Right hindlimb (tissue), 1 donor: ENCODE data around the gene TNRC18.
"Not testable (repeated sequence)": the region's sequence is repeated elsewhere in the genome, so short reads cannot be mapped to it uniquely, and the experiment has no call there.

ENCODE experiments used
- DNase-seq: peaks from one replicate; pipeline ENCODE4 v3.0.0-alpha.2; 2018

The TNRC18 gene

GRCh38 chr7:5370454-5371353 is 52.9 kb downstream of the TNRC18 start:
- DNase-seq = no peak

- DNase-seq = no peak
These were observed 56.0 kb downstream of the TNRC18 start for GRCh38 chr7:5367661-5368060.

GRCh38 chr7:5365976-5366625 is 57.5 kb downstream of the TNRC18 start:
- DNase-seq = peak; percentile 80

GRCh38 chr7:5363729-5364128 is 59.9 kb downstream of the TNRC18 start:
- DNase-seq = no peak

GRCh38 chr7:5362466-5362865 is 61.2 kb downstream of the TNRC18 start:
- DNase-seq = no peak

- DNase-seq = no peak
These were observed 62.0 kb downstream of the TNRC18 start for GRCh38 chr7:5361446-5362127.

GRCh38 chr7:5360971-5361370 is 62.7 kb downstream of the TNRC18 start:
- DNase-seq = no peak

GRCh38 chr7:5360451-5360850 is 63.2 kb downstream of the TNRC18 start:
- DNase-seq = no peak

- DNase-seq = not testable (repeated sequence)
These were observed 63.6 kb downstream of the TNRC18 start for GRCh38 chr7:5360021-5360420.

- no peak for DNase-seq
These were observed 64.3 kb downstream of the TNRC18 start for GRCh38 chr7:5359344-5359743.

- DNase-seq = no peak
These were observed 65.7 kb downstream of the TNRC18 start for GRCh38 chr7:5357951-5358350.

- no peak for DNase-seq
These were observed 66.9 kb downstream of the TNRC18 start for GRCh38 chr7:5356751-5357119.

- no peak for DNase-seq
These were observed 69.0 kb downstream of the TNRC18 start for GRCh38 chr7:5354460-5355232.

- DNase-seq = no peak
These were observed 71.1 kb downstream of the TNRC18 start for GRCh38 chr7:5352440-5353010.

GRCh38 chr7:5351507-5352265 is 71.9 kb downstream of the TNRC18 start:
- no peak for DNase-seq

GRCh38 chr7:5350600-5351385 is 72.8 kb downstream of the TNRC18 start:
- DNase-seq = no peak

GRCh38 chr7:5350174-5350463 is 73.5 kb downstream of the TNRC18 start:
- DNase-seq = no peak

GRCh38 chr7:5349437-5350173 is 74.0 kb downstream of the TNRC18 start:
- DNase-seq = no peak

- no peak for DNase-seq
These were observed 74.6 kb downstream of the TNRC18 start for GRCh38 chr7:5349005-5349380.
